OCI-LY3 (cell line): ENCODE data around the gene GSTM2.
"Not testable (repeated sequence)": the region's sequence is repeated elsewhere in the genome, so short reads cannot be mapped to it uniquely, and the experiment has no call there.

Experiments
- H2AFZ ChIP-seq: fragments of 200-600, 300-600 bp; shearing (Covaris generic); 2 replicates; pipeline ENCODE4 v1.6.0; 2014; ENCODE audit warnings: antibody characterized with exemption, low read depth, low read length
- H3K27ac ChIP-seq: fragments of 200-600, 300-600 bp; sonication (generic); 2 replicates; pipeline ENCODE4 v1.5.1; 2014; ENCODE audit warnings: mild to moderate bottlenecking, low read length, moderate library complexity, mixed read lengths
- H3K27me3 ChIP-seq: fragments of 200-600, 300-600 bp; sonication (generic); 2 replicates; pipeline ENCODE4 v1.6.1; 2014; ENCODE audit warnings: low read depth, low read length, mixed read lengths
- H3K36me3 ChIP-seq: fragments of 200-600, 300-600 bp; sonication (generic); replicated peaks from 2 replicates; pipeline ENCODE3; 2014; ENCODE audit warnings: low read depth, low read length, mixed read lengths
- H3K4me1 ChIP-seq: fragments of 300-600, 200-600 bp; sonication (generic); 2 replicates; pipeline ENCODE4 v1.6.1; 2014; ENCODE audit warnings: low read length, mixed read lengths
- H3K4me2 ChIP-seq: fragments of 200-600, 300-600 bp; sonication (generic); 2 replicates; pipeline ENCODE4 v1.6.1; 2014; ENCODE audit warnings: low read length, mixed read lengths
- H3K4me3 ChIP-seq: fragments of 300-600, 200-600 bp; sonication (generic); 2 replicates; pipeline ENCODE4 v1.5.1; 2014; ENCODE audit warnings: antibody characterized with exemption, mild to moderate bottlenecking, low read length, moderate library complexity
- H3K79me2 ChIP-seq: fragments of 300-600, 200-600 bp; shearing (Covaris generic); 2 replicates; pipeline ENCODE4 v1.6.1; 2014; ENCODE audit warnings: mild to moderate bottlenecking, low read length, mixed read lengths
- H3K9ac ChIP-seq: fragments of 300-600, 200-600 bp; shearing (Covaris generic); 2 replicates; pipeline ENCODE4 v1.6.0; 2014; ENCODE audit warnings: mild to moderate bottlenecking, low read length, moderate library complexity
- H3K9me3 ChIP-seq: fragments of 200-600, 300-600 bp; shearing (Covaris generic); 2 replicates; pipeline ENCODE4 v1.6.1; 2014; ENCODE audit warnings: low read length, mixed read lengths; ENCODE audit not compliant: insufficient read depth
- H4K20me1 ChIP-seq: fragments of 200-600, 300-600 bp; sonication (generic); 2 replicates; pipeline ENCODE4 v1.6.1; 2016; ENCODE audit warnings: low read length, mixed read lengths; ENCODE audit not compliant: insufficient read depth
- CTCF ChIP-seq: fragments of 200-600, 300-600 bp; sonication (generic); IDR thresholded peaks from 2 replicates; pipeline ENCODE4 v1.5.1; 2014; ENCODE audit warnings: antibody characterized with exemption, low read length, low read depth
- EZH2phosphoT487 ChIP-seq: fragments of 200-600 bp; shearing (Covaris generic); IDR thresholded peaks from 2 replicates; pipeline ENCODE4 v1.6.1; 2018; ENCODE audit warnings: antibody characterized with exemption, mixed run types, low read depth

GSTM2 gene

GRCh38 chr1:109711593-109712320, 43.9 kb downstream of the GSTM2 start, which contains the start of gene GSTM5:
Gene GSTM5 (plus strand): TSS chr1:109712251. CDS start chr1:109712313, 62 bp downstream.
- H3K36me3 ChIP-seq, H3K27me3 ChIP-seq, H2AFZ ChIP-seq, H4K20me1 ChIP-seq, H3K4me3 ChIP-seq, H3K9ac ChIP-seq, H3K4me2 ChIP-seq, H3K27ac ChIP-seq, H3K4me1 ChIP-seq, H3K79me2 ChIP-seq, H3K9me3 ChIP-seq: not testable (repeated sequence)

GRCh38 chr1:109712321-109712864, 44.5 kb downstream of the GSTM2 start:
- Histone ChIP-seq H3K79me2 (no peaks in the 10 kb centered on the region), H3K4me3 (no peak overlapping the region), H3K4me2 (no peak overlapping the region), H3K9me3 (no peaks in the 10 kb centered on the region), H2AFZ (no peak overlapping the region), H4K20me1 (no peaks in the 10 kb centered on the region), H3K27ac (no peak overlapping the region), H3K4me1 (no peaks in the 10 kb centered on the region), H3K9ac (no peak overlapping the region), H3K27me3 (no peaks in the 10 kb centered on the region), H3K36me3 (no peaks in the 10 kb centered on the region)
- TF ChIP-seq CTCF = no peak
- no peak for TF ChIP-seq EZH2phosphoT487

- no peaks in the 10 kb centered on the region for H4K20me1 ChIP-seq
- no peaks in the 10 kb centered on the region for H3K36me3 ChIP-seq
- no peaks in the 10 kb centered on the region for H3K79me2 ChIP-seq
- TF ChIP-seq CTCF (no peak), EZH2phosphoT487 (no peak)
- H3K27ac ChIP-seq = no peak overlapping the region
- no peak overlapping the region for H2AFZ ChIP-seq
- H3K4me3 ChIP-seq = no peak overlapping the region
- H3K9me3 ChIP-seq = no peaks in the 10 kb centered on the region
- H3K9ac ChIP-seq = no peak overlapping the region
- H3K4me2 ChIP-seq = no peak overlapping the region
- no peaks in the 10 kb centered on the region for H3K27me3 ChIP-seq
- peaks cover 9% of the 10 kb centered on the region for H3K4me1 ChIP-seq
Measured at GRCh38 chr1:109713636-109714035, 45.8 kb downstream of the GSTM2 start.

GRCh38 chr1:109714661-109715372, 47.0 kb downstream of the GSTM2 start:
- Histone ChIP-seq H3K9ac (no peak overlapping the region), H3K4me3 (no peak overlapping the region), H3K27ac (no peak overlapping the region), H3K4me1 (peaks cover 20% of the 10 kb centered on the region), H2AFZ (no peak overlapping the region), H3K9me3 (no peaks in the 10 kb centered on the region), H3K27me3 (no peaks in the 10 kb centered on the region), H4K20me1 (no peaks in the 10 kb centered on the region), H3K36me3 (no peaks in the 10 kb centered on the region), H3K4me2 (no peak overlapping the region), H3K79me2 (no peaks in the 10 kb centered on the region)
- TF ChIP-seq CTCF (no peak), EZH2phosphoT487 (no peak)
